Measurements from ENCODE around the gene RNF169. TPM values are rescaled to one million over a fixed set of nuclear protein-coding genes. Genes with fewer than 3 reads are reported as not detected.

The RNF169 gene
- total RNA-seq (2014; rRNA removed; shearing (Covaris generic); ENCODE audit: low replicate concordance): 4.8 and 5.1 TPM in 2 replicates

- in situ Hi-C loops (cut with HindIII; ENCODE audit: low pct_unique_long_range_greater_than_20kb, low sequenced_read_pairs): no loop called here
- peak; percentile 91 for DNase-seq (ENCODE audit: low read depth)
Measured at GRCh38 chr11:74748211-74749126, at the start of gene RNF169. Gene RNF169 (plus strand): TSS chr11:74748849. CDS start chr11:74748881, 32 bp downstream.

- in situ Hi-C loops (cut with HindIII; ENCODE audit: low pct_unique_long_range_greater_than_20kb, low sequenced_read_pairs): no loop called here
- DNase-seq (ENCODE audit: low read depth): no peak
Measured at GRCh38 chr11:74699615-74700396, 48.8 kb upstream of the RNF169 start.

DNA sequence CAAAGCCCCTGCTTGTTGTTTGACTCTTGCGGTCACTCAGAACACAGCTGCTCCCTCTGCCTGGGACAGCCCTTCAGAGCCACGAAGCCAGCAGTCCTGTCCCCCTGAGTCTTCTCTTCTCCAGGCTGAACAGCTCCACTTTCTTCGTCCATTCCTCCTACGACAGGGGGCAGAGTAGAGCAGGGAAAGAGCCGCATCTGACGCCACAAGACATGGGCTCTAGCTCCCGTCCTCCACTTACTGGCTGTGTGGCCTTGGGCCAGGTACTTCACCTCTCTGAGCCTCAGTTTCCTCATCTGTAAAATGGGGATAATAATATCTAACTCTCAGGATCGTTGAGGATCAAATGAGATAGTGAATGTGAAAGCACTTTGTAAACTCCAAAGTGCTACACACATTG is 47.3 kb upstream of the RNF169 start:
- in situ Hi-C loops (cut with HindIII; ENCODE audit: low pct_unique_long_range_greater_than_20kb, low sequenced_read_pairs): no loop called here

DNA sequence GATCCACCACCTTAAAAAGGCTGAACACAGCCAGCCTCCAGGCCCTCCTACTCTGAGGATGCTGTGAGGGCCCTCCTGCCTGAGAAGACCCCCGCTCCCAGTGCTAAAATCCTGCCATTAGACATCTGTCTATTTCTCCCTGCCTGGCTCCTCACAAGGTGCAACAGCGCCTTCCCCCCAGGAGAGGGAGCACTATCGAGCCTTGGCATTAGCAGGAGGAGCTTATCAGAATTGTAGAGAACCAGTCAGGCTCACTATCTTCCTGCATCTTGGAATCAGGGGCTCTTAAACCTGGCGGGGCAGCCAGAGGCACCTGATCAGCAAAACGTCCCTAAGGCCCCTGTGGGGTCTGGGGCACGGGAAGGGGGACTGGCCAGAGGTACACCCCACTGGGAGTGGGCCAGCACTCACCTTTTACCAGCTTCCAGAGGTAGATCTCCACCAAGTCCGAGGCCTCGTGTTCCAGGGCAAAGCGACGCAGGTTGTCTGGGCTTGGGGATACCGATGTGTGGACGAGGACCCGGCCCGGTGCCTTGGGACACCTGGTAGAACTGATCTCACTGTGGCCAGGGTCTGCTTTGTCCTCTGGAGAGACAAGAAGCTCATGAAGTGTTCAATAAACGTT is 46.2 kb upstream of the RNF169 start:
- peak; percentile 38 for DNase-seq (ENCODE audit: low read depth)
- in situ Hi-C loops (cut with HindIII; ENCODE audit: low pct_unique_long_range_greater_than_20kb, low sequenced_read_pairs): no loop called here

More for the DNA sequence above, 47.3 kb upstream of the RNF169 start:
- DNase-seq (ENCODE audit: low read depth): no peak

- DNase-seq (ENCODE audit: low read depth): no peak
- in situ Hi-C loops (cut with HindIII; ENCODE audit: low pct_unique_long_range_greater_than_20kb, low sequenced_read_pairs): no loop called here
Measured at GRCh38 chr11:74703211-74703610, 45.4 kb upstream of the RNF169 start.

DNA sequence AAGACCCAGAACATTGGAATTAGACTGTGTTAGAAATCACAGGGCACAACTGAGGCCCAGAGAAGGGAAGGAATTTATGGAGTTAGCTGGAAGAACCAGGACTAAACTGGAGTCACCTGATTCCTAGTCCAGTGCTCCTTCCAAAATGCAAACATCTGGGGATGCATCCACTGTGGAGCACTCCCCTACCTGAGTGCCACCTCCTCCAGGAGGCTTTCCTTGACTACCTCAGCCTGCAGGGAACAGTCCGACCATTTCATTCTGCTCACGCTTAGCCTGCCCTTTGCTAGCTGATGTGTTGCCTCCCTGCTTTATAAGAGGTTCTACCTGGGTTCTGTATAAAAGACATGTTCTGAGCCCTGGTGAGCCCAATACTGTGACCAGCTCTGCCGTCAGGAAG is 41.5 kb upstream of the RNF169 start:
- in situ Hi-C loops (cut with HindIII; ENCODE audit: low pct_unique_long_range_greater_than_20kb, low sequenced_read_pairs): no loop called here
- no peak for DNase-seq (ENCODE audit: low read depth)

DNA sequence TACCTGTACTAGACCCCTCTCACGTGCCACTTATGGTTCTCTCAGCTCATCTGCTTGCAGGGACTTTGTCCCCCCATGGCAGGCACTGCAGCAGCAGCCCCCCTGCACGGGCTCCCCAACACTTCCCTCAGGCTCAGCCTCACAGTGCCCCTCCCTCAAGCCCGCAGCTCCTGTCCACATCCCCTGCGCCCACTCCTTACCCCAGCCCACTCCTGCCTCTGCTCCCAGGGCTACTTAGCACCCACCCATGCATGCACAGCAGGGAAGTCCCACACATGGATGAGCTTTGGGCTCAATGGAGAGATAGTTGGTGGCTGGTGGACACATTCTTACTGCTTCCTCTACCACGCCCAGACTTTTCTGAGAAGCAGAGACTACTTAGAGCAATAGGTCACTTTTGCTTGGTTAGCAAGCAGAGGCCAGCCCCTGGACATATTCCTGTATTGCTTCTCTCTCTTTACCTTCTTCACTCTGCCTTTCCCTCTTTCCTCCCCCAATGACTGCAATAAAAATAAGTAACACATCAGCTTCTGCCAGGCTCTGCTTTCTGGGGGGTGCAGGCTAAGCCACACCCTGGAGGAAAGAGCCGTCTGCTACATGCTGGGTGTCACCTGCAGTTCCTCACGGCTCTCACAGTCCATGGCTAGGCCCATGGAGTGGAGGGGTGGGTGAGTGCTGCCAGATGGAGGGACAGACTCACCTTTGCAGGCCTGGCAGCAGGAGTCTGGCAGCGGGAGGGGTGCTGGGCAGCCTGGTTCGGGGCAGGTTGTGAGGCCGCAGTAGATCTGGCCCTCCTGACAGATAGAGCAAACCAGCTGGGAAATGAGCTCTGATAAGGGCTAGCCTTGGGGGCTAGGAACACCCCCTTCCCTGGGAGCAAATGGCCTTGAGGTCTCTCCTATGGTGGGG is 40.8 kb upstream of the RNF169 start:
- in situ Hi-C loops (cut with HindIII; ENCODE audit: low pct_unique_long_range_greater_than_20kb, low sequenced_read_pairs): no loop called here
- no peak for DNase-seq (ENCODE audit: low read depth)

- DNase-seq (ENCODE audit: low read depth): no peak
- in situ Hi-C loops (cut with HindIII; ENCODE audit: low pct_unique_long_range_greater_than_20kb, low sequenced_read_pairs): no loop called here
Measured at GRCh38 chr11:74709175-74709574, 39.5 kb upstream of the RNF169 start.

DNA sequence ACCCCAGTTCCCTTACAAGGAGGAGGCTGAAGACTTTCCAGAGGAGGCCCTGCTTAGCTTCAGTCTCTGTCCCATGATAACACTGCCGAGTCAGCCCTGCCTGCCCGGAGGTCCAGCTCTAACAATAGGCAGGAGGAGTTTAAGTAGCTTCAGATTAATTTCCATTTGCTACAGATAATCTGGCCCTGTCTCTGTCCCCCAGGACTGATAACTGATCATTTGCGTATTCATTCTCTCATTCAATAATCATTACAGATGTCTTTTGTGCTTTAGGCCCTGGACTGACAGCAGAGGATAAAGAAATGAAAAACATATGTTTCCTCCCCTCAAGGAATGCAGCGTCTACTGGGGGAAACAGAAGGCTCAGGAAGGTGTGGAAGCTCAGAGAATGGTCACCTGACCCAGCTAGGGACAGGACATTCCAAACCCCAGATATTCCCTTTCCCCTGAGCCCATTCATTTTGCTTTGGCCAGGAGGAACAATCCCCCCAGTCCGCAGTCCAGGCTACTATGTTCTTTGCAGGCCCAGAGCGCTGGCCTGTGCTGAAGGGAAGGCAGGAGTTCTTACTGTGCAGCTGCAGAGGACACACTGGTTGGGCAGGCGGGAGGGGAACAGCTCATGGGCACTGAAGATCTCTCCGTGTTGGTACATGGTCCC is 38.2 kb upstream of the RNF169 start:
- DNase-seq (ENCODE audit: low read depth): no peak
- in situ Hi-C loops (cut with HindIII; ENCODE audit: low pct_unique_long_range_greater_than_20kb, low sequenced_read_pairs): no loop called here

DNA sequence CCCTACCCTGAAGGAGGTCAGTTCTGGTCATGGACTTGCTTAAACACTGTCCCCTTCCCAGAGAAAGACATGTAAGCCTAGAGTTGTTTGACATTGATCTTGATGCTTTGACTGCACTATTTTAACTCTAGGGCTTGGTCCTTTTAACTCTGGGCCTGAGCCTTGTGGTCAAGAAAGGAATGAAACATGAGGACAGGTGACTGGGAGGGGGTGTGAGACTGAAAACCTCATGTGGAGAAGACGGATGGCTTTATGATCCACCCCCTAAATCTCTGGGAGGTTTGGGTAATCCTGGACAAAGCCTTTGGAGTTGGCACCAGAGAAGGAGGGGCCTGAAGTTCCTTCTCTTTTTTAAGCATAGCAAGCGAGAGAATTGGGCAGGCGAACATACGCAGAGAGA is 35.0 kb upstream of the RNF169 start:
- in situ Hi-C loops (cut with HindIII; ENCODE audit: low pct_unique_long_range_greater_than_20kb, low sequenced_read_pairs): no loop called here
- no peak for DNase-seq (ENCODE audit: low read depth)

DNA sequence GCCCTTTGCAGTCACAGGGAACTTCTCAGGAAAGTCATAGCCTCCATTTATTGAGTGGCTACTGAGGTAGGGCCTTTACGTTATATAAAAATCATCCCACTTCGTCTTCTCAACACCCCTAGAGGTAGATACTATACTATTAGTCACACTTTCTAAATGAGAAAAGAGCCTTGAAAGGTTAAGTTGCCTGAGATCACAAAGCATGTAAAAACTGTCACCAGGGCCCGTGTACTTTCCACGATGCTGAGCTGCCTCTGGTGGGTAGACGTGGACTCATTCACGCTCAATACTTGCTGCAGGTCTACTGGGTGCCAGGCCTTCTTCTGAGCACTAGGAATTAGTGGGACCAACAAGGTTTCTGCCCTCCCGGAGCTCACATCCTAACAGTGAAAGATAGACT is 33.7 kb upstream of the RNF169 start:
- in situ Hi-C loops (cut with HindIII; ENCODE audit: low pct_unique_long_range_greater_than_20kb, low sequenced_read_pairs): no loop called here
- DNase-seq (ENCODE audit: low read depth): no peak

DNA sequence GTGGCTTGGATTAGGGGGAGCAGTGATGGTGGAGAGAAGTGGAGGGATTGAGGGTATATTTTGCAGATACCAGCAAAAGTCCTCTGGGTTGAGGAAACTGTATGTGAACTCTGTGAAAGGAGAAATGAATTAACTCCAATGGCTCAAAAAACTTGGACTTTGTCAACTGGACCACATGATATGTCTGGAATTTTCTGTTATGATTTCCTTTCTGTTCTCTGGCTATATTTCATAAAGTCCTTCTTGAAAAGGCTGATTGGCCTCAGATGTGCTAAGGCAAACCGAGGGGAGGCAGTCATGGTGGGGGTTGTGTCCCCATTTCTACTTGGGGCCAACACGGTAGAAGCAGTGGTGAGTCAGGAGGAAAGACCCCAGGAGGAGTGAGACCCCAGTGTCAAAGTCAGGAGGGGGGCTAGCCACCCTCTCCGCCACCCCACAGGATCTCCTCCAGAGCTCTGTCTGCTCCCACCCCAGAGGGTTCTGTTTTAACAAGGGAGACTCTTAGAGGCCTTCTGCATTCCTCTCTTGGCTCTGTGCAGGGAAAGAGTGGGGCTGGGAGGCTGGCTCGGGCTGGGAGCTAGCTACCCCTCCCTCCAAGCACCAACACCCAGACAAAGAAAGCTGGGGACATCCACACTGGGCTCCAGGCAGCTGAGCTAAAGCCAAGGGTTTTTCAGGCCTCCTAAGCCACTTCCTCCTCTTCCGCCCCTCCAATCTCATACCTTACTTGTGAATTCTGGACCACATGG is 31.3 kb upstream of the RNF169 start:
- DNase-seq (ENCODE audit: low read depth): no peak
- in situ Hi-C loops (cut with HindIII; ENCODE audit: low pct_unique_long_range_greater_than_20kb, low sequenced_read_pairs): no loop called here

GRCh38 chr11:74719011-74719410 is 29.6 kb upstream of the RNF169 start:
- in situ Hi-C loops (cut with HindIII; ENCODE audit: low pct_unique_long_range_greater_than_20kb, low sequenced_read_pairs): no loop called here
- no peak for DNase-seq (ENCODE audit: low read depth)

DNA sequence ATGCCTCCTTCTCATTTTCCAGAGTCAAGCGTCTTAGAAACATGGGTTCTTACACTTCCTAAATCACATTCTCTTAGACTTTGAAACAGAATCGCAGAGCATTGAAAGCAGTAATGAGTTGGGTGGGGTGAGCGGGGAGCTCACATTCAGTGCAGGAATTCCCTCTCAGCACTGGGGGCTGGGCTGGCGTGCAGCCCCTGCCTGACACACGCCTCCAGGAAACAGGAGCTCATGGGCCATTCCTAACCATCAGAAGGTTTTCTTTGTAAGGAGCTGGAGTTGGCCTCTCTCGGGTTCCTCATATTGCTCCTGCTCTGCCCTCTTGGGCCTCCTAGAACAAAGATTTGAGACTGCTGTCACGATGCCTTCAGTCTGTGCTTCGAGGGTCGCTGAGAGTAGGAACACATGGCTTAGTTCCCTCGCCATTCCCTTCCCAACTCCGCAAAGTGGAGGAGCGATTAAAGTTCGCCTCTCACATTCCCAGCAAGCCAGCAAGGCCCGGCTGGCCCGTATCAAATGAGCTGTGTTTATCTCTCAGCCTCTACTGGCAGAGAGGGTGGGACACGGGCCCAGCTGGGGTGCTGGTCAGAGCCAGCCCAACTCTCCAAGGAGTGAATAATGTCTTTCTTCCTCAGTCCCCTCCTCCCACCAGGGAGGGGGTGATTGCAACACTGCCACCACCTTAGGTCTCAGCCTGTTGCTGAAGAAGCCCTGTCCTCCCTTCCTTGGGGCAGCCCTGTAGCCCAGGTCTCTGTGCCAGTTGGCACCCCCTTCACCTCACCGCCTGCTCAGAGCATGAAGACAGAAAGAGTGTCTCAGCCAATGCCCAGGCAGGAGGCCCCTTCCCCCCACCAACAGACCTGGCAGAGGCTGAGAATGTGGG is 27.8 kb upstream of the RNF169 start:
- no peak for DNase-seq (ENCODE audit: low read depth)

GRCh38 chr11:74721479-74721835 is 27.2 kb upstream of the RNF169 start:
- in situ Hi-C loops (cut with HindIII; ENCODE audit: low pct_unique_long_range_greater_than_20kb, low sequenced_read_pairs): no loop called here
- no peak for DNase-seq (ENCODE audit: low read depth)

More for the DNA sequence above, 27.8 kb upstream of the RNF169 start:
- in situ Hi-C loops (cut with HindIII; ENCODE audit: low pct_unique_long_range_greater_than_20kb, low sequenced_read_pairs): no loop called here

DNA sequence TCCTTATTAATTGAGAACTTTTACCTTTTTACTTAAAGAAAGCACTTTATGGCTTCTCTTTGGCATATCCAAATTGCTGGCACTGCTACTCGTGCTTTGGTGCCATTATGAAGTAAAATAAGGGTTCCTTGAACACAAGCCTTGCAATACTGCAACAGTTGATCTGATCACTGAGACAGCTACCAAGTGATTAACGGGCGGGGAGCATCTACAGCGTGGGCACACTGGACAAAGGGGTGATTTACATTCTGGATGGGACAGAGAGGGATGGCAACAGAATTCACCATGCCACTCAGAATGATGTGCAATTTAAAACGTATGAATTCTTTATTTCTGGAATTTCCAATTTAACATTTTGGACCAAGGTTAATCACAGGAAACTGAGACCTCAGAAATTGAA is 25.1 kb upstream of the RNF169 start:
- in situ Hi-C loops (cut with HindIII; ENCODE audit: low pct_unique_long_range_greater_than_20kb, low sequenced_read_pairs): no loop called here
- DNase-seq (ENCODE audit: low read depth): no peak
